ENCODE measurements around the gene SH2D7.

The SH2D7 gene

GRCh38 chr15:78079298-78080087, 12.9 kb upstream of the SH2D7 start:
- no peak for DNase-seq

GRCh38 chr15:78080088-78080460, 12.3 kb upstream of the SH2D7 start:
- no peak for DNase-seq

- no peak for DNase-seq
These were observed 10.1 kb upstream of the SH2D7 start for GRCh38 chr15:78082106-78082742.

- no peak for DNase-seq
These were observed 9.6 kb upstream of the SH2D7 start for GRCh38 chr15:78082743-78083110.

- no peak for DNase-seq
These were observed 9.2 kb upstream of the SH2D7 start for GRCh38 chr15:78083186-78083585.

GRCh38 chr15:78083687-78084448, 8.5 kb upstream of the SH2D7 start:
- DNase-seq: no peak

GRCh38 chr15:78084449-78084750, 8.0 kb upstream of the SH2D7 start:
- no peak for DNase-seq

- no peak for DNase-seq
These were observed 6.4 kb upstream of the SH2D7 start for GRCh38 chr15:78085928-78086327.

- DNase-seq: no peak
These were observed 4.2 kb upstream of the SH2D7 start for GRCh38 chr15:78087951-78088772.

GRCh38 chr15:78088773-78089080, 3.6 kb upstream of the SH2D7 start:
- DNase-seq: no peak

- no peak for DNase-seq
These were observed 1.8 kb upstream of the SH2D7 start for GRCh38 chr15:78090422-78091063.

GRCh38 chr15:78093242-78094020, 1.1 kb downstream of the SH2D7 start:
- peak; percentile 45 for DNase-seq

- DNase-seq: peak; percentile 42
These were observed 5.3 kb downstream of the SH2D7 start for GRCh38 chr15:78097667-78098066.

- DNase-seq: peak; percentile 44
These were observed 5.9 kb downstream of the SH2D7 start for GRCh38 chr15:78098131-78098755.

- no peak for DNase-seq
These were observed 8.5 kb downstream of the SH2D7 start for GRCh38 chr15:78100886-78101285.

- DNase-seq: no peak
These were observed 9.2 kb downstream of the SH2D7 start for GRCh38 chr15:78101423-78102105.

GRCh38 chr15:78102211-78102610, 9.8 kb downstream of the SH2D7 start:
- DNase-seq: no peak

GRCh38 chr15:78102741-78103140, 10.4 kb downstream of the SH2D7 start:
- DNase-seq: no peak

- peak; percentile 78 for DNase-seq
These were observed 11.2 kb downstream of the SH2D7 start for GRCh38 chr15:78103406-78104118.

- no peak for DNase-seq
These were observed 11.7 kb downstream of the SH2D7 start for GRCh38 chr15:78104119-78104479.
